Measurements from ENCODE around the gene HHAT. TPM values are rescaled to one million over a fixed set of nuclear protein-coding genes. Genes with fewer than 3 reads are reported as not detected.
"Not testable (repeated sequence)": the region's sequence is repeated elsewhere in the genome, so short reads cannot be mapped to it uniquely, and the experiment has no call there.

Gene HHAT
- total and polyA plus RNA-seq, 2 of the 13 experiments (the other 11 are each of a cell fraction or from before 2014, with no cell fraction given) = 2.6 to 4.9 TPM

GRCh38 chr1:210402560-210402959 lies 73.9 kb downstream of the HHAT start (continued):
- no peak for TF ChIP-seq SMAD9 (CRISPR knock-in tag; IDR thresholded peaks at IDR 0.05)
- TF ChIP-seq ZNF780A (CRISPR knock-in tag; IDR thresholded peaks at IDR 0.05) = no peak
- no peak for TF ChIP-seq ZNF451 (CRISPR knock-in tag; IDR thresholded peaks at IDR 0.05)

GRCh38 chr1:210405316-210405715 lies 76.6 kb downstream of the HHAT start:
- 87% methylated on average over 4 of the region's 4 CpGs for WGBS (ENCODE audit: low lambda C conversion rate)

GRCh38 chr1:210406341-210406740 lies 77.6 kb downstream of the HHAT start:
- not testable (repeated sequence) for FAIRE-seq; H2AFZ ChIP-seq (ENCODE audit: low read length); H3K79me2 ChIP-seq (ENCODE audit: insufficient read depth, low read length); H4K20me1 ChIP-seq (ENCODE audit: insufficient read depth, low read length); ATAC-seq; H3K4me1 ChIP-seq (ENCODE audit: insufficient read depth, low read length); H3K9me3 ChIP-seq (ENCODE audit: low read length); H3K27me3 ChIP-seq (ENCODE audit: control insufficient read depth in 1 of 2, insufficient read depth in 2 of 2, low read length in 2 of 2); H3K27ac ChIP-seq (ENCODE audit: extremely low read length, insufficient read depth, low read length); H3K4me3 ChIP-seq (replicated peaks in 1 of 3; ENCODE audit: insufficient read depth in 1 of 3, low read depth in 2 of 3, low read length in 3 of 3); BruUV-seq (replicated peaks); H3K36me3 ChIP-seq (replicated peaks in 1 of 2; ENCODE audit: control insufficient read depth in 1 of 2, insufficient read depth in 2 of 2, low read length in 2 of 2); DNase-seq (ENCODE audit: low spot score); H3K4me2 ChIP-seq (ENCODE audit: low read depth, low read length); H3K9ac ChIP-seq (ENCODE audit: insufficient read depth, low read depth, low read length)
- WGBS (ENCODE audit: low lambda C conversion rate) = 20% methylated on average over 2 of the region's 2 CpGs
- intact Hi-C loops (cut with micrococcal nuclease; ENCODE audit: unreplicated experiment) = loop anchor here (5.0 kb wide), 1 partner anchor 176 kb away; no protein-coding TSS in a partner anchor
- in situ Hi-C loops (cut with HindIII; ENCODE audit: extremely low pct_ligation_motif_present, low pct_unique_long_range_greater_than_20kb) = loop anchor here (10.0 kb wide), 1 partner anchor 728 kb away; the partner anchor contains the start of gene KCNH1
- POLR2A ChIA-PET = interaction anchor here (0.7 kb wide), 1 partner anchor 32 kb away, joined by 3 read pairs; no protein-coding TSS in a partner anchor
- CTCF ChIA-PET (ENCODE audit: low intra/inter-chr PET ratio, low total read pairs) = interaction anchor here (2.1 kb wide), 1 partner anchor 728 kb away, joined by 32 read pairs; the partner anchor contains the start of gene KCNH1

More at GRCh38 chr1:210405316-210405715, 76.6 kb downstream of the HHAT start:
- Histone ChIP-seq H3K4me3 (replicated peaks in 1 of 3; ENCODE audit: insufficient read depth in 1 of 3, low read depth in 2 of 3, low read length in 3 of 3) (no peak overlapping the region), H3K4me2 (ENCODE audit: low read depth, low read length) (no peak overlapping the region), H4K20me1 (ENCODE audit: insufficient read depth, low read length) (no peaks in the 10 kb centered on the region), H2AFZ (ENCODE audit: low read length) (no peak overlapping the region), H3K27ac (ENCODE audit: extremely low read length, insufficient read depth, low read length) (no peak overlapping the region), H3K9me3 (ENCODE audit: low read length) (no peaks in the 10 kb centered on the region), H3K79me2 (ENCODE audit: insufficient read depth, low read length) (no peaks in the 10 kb centered on the region), H3K27me3 (ENCODE audit: control insufficient read depth in 1 of 2, insufficient read depth in 2 of 2, low read length in 2 of 2) (no peaks in the 10 kb centered on the region), H3K9ac (ENCODE audit: insufficient read depth, low read depth, low read length) (no peak overlapping the region), H3K4me1 (ENCODE audit: insufficient read depth, low read length) (no peaks in the 10 kb centered on the region; the same call in 1 of the 2 replicates), H3K36me3 (replicated peaks in 1 of 2; ENCODE audit: control insufficient read depth in 1 of 2, insufficient read depth in 2 of 2, low read length in 2 of 2) (no peaks in the 10 kb centered on the region)
- CTCF ChIA-PET (ENCODE audit: low intra/inter-chr PET ratio, low total read pairs) = no interaction called here
- no peak for DNase-seq (ENCODE audit: low spot score)
- TF ChIP-seq ZNF430 (CRISPR knock-in tag; IDR thresholded peaks at IDR 0.05) (no peak), ZNF569 (CRISPR knock-in tag; IDR thresholded peaks at IDR 0.05; ENCODE audit: borderline replicate concordance) (no peak), ZNF10 (CRISPR knock-in tag; IDR thresholded peaks at IDR 0.05; ENCODE audit: borderline replicate concordance, low read depth) (no peak), ZNF383 (CRISPR knock-in tag; IDR thresholded peaks at IDR 0.05; ENCODE audit: borderline replicate concordance) (no peak), CC2D1A (CRISPR knock-in tag; IDR thresholded peaks at IDR 0.05) (no peak), HHEX (CRISPR knock-in tag; IDR thresholded peaks at IDR 0.05) (no peak), ZNF749 (CRISPR knock-in tag; IDR thresholded peaks at IDR 0.05; ENCODE audit: borderline replicate concordance) (no peak)
- no peak for ATAC-seq
- in situ Hi-C loops (cut with HindIII; ENCODE audit: extremely low pct_ligation_motif_present, low pct_unique_long_range_greater_than_20kb) (loop anchor here (10.0 kb wide), 1 partner anchor 729 kb away; the partner anchor contains the start of gene KCNH1), intact Hi-C loops (cut with micrococcal nuclease; ENCODE audit: unreplicated experiment) (loop anchor here (5.0 kb wide), 1 partner anchor 177 kb away; no protein-coding TSS in a partner anchor)
- no TSS peak for BruUV-seq (replicated peaks)
- POLR2A ChIA-PET = no interaction called here
- no peak for FAIRE-seq
